Stromal cell of bone marrow (primary cell): ENCODE data around the gene TPPP.

ENCODE experiments used
- DNase-seq: peaks from one replicate; pipeline ENCODE4 v3.0.0-alpha.2; 2012; ENCODE audit warnings: low read depth

Gene TPPP

GRCh38 chr5:665541-665955, 27.6 kb downstream of the TPPP start:
- no peak for DNase-seq

DNA sequence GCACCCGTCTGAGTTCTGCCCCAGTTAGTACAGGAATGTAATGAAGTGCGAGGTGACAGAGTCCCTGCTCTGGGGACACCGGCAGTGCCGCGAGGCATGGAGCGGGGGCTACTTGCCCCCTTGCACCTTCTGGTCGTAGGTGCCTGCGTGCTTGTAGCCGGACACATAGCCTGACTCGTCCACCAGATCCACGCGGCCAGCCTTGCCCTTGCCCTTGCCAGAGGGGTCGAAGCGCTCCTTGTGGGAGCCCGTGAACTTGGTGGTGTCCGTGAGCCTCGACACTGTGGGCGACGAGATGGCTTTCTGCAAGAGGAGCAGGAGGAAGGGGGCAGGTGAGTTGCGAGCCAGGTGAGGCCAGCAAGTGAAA, 28.2 kb downstream of the TPPP start:
- DNase-seq, result no peak

- no peak for DNase-seq
Measured at GRCh38 chr5:664343-664993, 28.7 kb downstream of the TPPP start.

GRCh38 chr5:663436-664342, 29.5 kb downstream of the TPPP start:
- DNase-seq, result no peak

DNA sequence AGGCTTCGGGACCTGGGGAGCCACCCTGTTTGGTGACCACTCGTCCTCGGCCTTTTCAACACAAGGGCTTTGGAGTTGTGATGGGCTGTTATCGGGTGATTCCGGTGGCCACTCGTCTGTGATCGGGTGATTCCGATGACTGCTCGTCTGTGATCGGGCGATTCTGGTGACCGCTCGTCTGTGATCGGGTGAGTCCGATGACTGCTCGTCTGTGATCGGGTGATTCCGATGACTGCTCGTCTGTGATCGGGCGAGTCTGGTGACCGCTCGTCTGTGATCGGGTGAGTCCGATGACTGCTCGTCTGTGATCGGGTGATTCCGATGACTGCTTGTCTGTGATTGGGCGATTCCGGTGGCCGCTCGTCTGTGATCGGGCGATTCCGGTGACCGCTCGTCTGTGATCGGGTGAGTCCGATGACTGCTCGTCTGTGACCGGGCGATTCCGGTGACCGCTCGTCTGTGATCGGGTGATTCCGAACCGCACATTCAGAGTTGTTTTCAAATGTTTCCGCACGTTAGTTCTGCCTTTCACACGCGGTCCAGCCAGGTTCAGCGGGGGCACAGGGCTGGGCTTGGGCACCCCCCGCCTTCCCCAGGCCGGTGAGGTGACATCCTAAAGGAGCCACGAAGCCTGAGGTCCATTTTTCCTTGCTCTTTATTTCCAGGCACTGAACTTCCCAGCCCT, 30.3 kb downstream of the TPPP start:
- no peak for DNase-seq

DNA sequence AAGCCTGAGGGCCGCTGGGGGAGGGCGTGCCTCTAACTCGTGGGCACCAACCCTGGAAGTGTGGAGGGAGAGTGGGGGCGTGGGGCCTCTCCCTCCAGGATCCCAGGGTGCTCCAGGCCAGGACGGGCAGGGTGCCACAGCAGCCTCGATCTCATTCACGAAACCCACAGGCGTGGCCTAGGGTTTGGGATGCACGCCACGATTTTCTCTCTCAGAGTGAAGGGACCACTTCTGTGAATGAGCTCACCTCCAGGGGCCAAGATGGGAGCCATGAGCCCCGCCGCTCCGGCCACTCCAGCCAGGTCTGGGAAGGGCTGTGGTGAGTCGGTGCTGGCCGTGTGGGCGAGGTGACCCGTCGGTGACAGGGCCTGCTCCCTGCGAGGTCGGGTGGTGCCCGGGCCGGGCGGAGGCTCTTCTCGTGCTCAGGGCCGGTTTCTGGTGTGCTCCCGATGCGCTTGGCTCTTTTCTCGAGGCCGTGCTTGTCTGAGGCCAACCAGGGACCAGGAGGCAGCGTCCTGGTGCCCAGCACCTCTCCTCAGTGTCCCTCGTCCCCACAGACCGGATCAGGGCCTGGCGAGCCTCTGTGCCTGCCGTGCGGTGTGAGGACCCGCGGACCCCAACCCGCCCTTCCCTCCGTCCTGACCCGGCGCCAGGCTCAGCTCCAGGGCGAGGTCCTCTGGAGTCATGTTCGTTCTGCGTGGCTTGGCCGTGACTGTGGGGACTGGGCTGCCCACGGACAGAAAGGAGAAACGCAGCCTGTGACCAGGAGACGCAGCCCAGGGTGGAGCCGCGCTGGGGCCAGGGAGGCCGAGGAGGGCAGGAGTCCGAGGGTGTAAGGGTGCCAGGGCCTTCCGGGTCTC, 31.0 kb downstream of the TPPP start:
- no peak for DNase-seq

DNA sequence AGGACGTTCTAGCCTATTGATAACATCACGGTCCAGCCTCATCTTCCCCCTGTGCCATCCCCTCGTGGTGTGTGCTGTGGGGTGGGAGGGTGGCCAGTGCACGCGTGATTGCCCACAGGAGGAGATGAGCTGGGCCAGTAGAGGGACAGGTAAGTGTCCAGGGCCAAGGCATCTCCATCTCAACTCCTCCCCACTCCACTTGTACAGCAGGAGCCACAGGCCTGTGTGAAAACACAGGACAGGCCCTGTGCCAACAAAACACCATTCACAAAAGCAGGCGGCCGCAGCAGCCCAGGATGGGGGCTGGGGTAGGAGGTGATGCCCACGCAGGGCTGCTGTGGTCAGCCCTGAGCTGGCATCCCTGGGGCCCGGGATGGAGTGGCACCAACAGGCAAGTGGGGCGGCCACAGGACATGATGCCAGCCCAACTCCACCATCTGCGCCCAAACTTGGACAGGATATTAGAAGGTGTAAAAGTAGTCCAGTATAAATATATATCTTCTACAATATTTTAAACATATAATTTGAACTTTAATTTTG, 32.6 kb downstream of the TPPP start:
- DNase-seq, result no peak

DNA sequence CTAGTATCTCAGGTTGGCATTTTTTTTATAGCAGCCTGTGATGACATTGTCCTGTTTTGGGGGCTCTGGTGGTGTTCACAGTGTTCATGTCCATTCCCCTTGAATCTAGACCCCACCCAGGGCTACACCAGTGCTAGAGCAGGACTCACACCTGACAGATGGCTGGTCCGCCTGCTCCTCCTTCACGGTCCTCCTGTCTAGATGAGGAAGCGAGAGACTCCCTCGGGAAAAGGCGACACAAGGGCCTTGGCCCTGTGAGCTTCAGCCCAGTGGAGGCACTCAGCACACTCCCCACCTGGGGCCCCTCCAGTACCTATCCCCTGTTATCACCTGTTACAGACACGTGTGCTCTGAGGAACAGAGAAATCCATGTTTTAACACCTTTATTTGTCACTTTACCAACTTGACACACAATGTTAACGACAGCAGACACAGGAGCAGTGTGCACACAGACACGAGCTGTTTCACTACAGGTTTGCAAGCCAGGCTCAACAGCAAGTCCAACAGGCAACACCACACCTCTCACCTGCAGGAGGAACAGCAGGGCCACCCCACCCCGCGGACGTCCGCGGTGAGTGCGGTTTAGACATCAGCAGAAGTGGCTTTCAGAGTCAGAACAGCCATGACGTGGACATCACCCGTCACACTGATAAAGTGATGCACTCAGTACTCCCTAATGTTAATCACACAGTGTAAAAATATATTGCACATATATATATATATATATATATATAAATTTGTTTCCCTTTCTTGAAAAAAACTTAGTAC, 33.5 kb downstream of the TPPP start:
- DNase-seq, result no peak

- DNase-seq, result no peak
Measured at GRCh38 chr5:658103-658502, 35.0 kb downstream of the TPPP start.

DNA sequence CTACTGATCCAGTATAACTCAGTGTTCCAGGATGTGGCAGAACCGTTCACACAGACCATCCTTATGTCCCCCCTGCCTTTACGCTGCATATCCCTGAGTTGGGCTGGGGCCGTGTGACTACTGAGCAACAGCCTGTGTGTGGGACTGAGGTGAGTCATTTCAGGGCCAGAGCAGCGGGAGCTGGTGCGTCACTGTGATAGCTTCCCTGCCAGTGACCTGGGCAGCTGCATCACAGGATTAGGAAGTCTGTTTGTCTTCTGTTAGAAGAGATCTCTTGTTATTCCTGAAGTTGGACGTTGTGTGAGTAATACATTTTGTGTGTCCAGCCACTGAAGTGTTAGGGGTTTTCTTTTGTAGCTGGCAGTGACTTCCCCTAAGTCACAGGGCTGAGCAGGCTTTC, 35.6 kb downstream of the TPPP start:
- peak; percentile 9 for DNase-seq

DNA sequence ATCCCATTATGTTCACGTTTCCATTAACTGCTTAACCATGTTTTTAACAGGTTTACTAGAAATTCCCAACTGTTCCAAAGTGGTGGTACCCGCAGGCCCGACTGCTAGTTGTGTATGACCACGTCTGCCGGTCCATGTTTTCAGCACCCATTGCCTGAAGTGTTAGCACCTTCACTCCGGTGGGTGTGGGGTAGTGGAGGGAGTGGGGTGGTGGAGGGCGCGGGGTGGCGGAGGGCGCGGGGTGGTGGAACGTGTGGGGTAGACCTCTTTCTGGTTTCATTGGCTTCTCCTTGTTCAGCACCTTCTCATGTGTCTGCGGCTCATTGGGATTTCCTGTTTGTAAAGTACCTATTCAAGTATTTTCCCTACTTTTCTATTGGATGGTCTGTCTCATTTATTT, 37.7 kb downstream of the TPPP start:
- DNase-seq, result no peak

GRCh38 chr5:654071-654778, 38.9 kb downstream of the TPPP start:
- DNase-seq, result no peak

GRCh38 chr5:652773-653350, 40.3 kb downstream of the TPPP start:
- no peak for DNase-seq

GRCh38 chr5:652023-652515, 41.1 kb downstream of the TPPP start:
- no peak for DNase-seq

DNA sequence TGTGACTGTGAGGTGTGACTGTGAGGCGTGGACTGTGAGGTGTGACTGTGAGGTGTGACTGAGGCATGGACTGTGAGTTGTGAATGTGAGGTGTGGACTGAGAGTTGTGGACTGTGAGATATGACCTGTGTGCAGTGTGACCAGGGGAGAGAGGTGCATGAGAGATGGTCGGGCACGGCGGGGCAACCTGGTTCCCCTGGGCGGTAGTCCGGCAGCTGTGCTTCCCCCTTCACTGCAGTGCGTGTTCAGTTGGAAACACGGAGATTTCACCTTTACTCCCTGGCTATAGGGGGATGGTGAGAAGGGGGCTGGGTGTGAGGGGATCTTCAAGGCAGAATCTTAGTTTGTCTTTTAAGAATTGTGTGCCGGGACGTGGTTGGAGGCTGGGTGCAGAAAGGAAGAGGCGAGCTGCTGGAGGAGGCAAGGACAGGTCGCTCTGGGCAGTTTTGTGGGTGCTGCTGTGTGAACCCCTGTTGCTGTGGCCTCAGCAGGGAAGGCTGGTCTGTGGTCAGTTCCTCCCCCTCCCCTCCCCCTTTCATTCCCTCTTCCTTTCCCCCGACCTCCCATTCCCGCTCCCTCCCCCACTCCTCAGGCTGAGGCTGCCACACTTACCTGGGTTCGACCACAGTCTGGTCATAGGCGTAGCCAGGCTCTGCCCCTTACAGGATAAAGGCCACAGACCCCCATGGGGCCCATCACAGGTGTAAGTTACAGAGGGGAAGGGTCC, 41.7 kb downstream of the TPPP start:
- no peak for DNase-seq

DNA sequence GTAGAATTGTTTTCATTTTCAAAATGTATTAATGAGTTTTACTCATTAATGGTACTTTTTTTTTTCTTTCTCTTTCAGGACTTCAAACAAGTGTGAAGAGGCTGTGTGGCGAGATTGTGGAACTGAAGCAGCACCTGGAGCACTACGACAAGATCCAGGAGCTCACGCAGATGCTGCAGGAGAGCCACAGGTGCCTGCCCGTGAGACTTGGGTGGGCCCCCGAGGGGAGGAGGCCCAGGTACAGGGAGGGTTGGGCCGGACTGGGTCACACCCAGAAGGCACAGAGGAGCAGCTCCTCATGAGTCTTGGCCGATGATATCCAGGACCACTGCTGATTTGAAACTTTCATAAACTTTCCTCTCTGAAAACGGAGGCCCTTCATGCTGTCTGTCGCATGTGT, 45.4 kb downstream of the TPPP start:
- no peak for DNase-seq

GRCh38 chr5:647311-647710, 45.8 kb downstream of the TPPP start:
- DNase-seq, result no peak

- DNase-seq, result no peak
Measured at GRCh38 chr5:646396-647201, 46.6 kb downstream of the TPPP start.
